B cell (primary cell): Measurements from ENCODE around the gene MISP3. TPM values are rescaled to one million over a fixed set of nuclear protein-coding genes. Genes with fewer than 3 reads are reported as not detected.

Experiments
- ATAC-seq: fragments of 200-7000 bp; cut with Tn5 transposase; one replicate; pipeline ENCODE4 v1.10.0; 2021; ENCODE audit warnings: low read depth, mild to moderate bottlenecking, moderate number of reproducible peaks, moderate library complexity
- CTCF ChIA-PET: fragments of 350-600 bp; sonication (Branson Sonifier 250); formaldehyde crosslinking; loops from one replicate; lab custom pipeline; 2021; ENCODE audit warnings: antibody characterized with exemption, inconsistent platforms; lab: Charles Lee
- POLR2A ChIA-PET: fragments of 350-600 bp; sonication (Branson Sonifier 250); formaldehyde crosslinking; loops from one replicate; lab custom pipeline; 2021; ENCODE audit warnings: antibody characterized with exemption; lab: Charles Lee
- DNase-seq: peaks from one replicate; pipeline ENCODE4 v3.0.0; 2013
- H2AFZ ChIP-seq: 2 replicates; pipeline ENCODE4 v1.6.1; 2012; ENCODE audit warnings: mild to moderate bottlenecking, low read depth, low read length; ENCODE audit not compliant: insufficient read depth, poor library complexity, severe bottlenecking
- H3K27ac ChIP-seq, 2 donors: 1 replicate in 1 of 2; 2 replicates in 1 of 2; pipeline ENCODE4 v1.5.1; 2012 to 2013; ENCODE audit warnings: low read length in 2 of 2, mild to moderate bottlenecking in 2 of 2, moderate library complexity in 1 of 2
- H3K27me3 ChIP-seq, 4 experiments: fragments of 200-600 bp in 1 of 4; sonication (generic) in 1 of 4; replicated peaks in 1 of 4; 1 replicate in 2 of 4; 2 replicates in 2 of 4; pipeline versions ENCODE4 v1.6.1 to v1.7.0; 2013 to 2016; ENCODE audit warnings: low read length in 3 of 4, mild to moderate bottlenecking in 2 of 4, mixed read lengths in 1 of 4, moderate library complexity in 1 of 4; ENCODE audit not compliant: insufficient read depth in 4 of 4, control insufficient read depth in 3 of 4; ENCODE audit errors: control extremely low read depth in 1 of 4
- H3K36me3 ChIP-seq, 2 experiments: replicated peaks in 1 of 2; 1 replicate in 1 of 2; 2 replicates in 1 of 2; pipeline versions ENCODE4 v1.6.1 to v1.7.1; 2013; ENCODE audit warnings: low read length in 1 of 2; ENCODE audit not compliant: insufficient read depth in 2 of 2, control insufficient read depth in 1 of 2; ENCODE audit errors: control extremely low read depth in 1 of 2, extremely low read depth in 1 of 2
- H3K4me1 ChIP-seq, 2 donors: fragments of 200-600 bp in 1 of 2; sonication (generic) in 1 of 2; 1 replicate in 1 of 2; 2 replicates in 1 of 2; pipeline versions ENCODE4 v1.5.1 to v1.6.1; 2013 to 2017; ENCODE audit warnings: low read length in 2 of 2; ENCODE audit not compliant: control insufficient read depth in 2 of 2, insufficient read depth in 2 of 2
- H3K4me2 ChIP-seq: replicated peaks from 2 replicates; pipeline ENCODE3; 2012; ENCODE audit warnings: mild to moderate bottlenecking, low read depth, low read length; ENCODE audit not compliant: poor library complexity, severe bottlenecking
- H3K4me3 ChIP-seq, 5 experiments: fragments of 200-600 bp in 1 of 5; sonication (generic) in 1 of 5; 1 replicate in 3 of 5; 2 replicates in 2 of 5; pipeline versions ENCODE4 v1.5.1 to v1.7.0; 2011 to 2016; ENCODE audit warnings: low read length in 4 of 5, mild to moderate bottlenecking in 4 of 5, low read depth in 2 of 5, control low read depth in 1 of 5, moderate library complexity in 1 of 5; ENCODE audit not compliant: insufficient read depth in 1 of 5; ENCODE audit errors: control extremely low read depth in 1 of 5, extremely low read depth in 1 of 5
- H3K79me2 ChIP-seq: fragments of 200-600 bp; sonication (generic); one replicate; pipeline ENCODE4 v1.6.0; 2016; ENCODE audit warnings: low read length; ENCODE audit not compliant: control insufficient read depth, insufficient read depth
- H3K9ac ChIP-seq: fragments of 200-600 bp; sonication (generic); 2 replicates; pipeline ENCODE4 v1.6.1; 2017; ENCODE audit warnings: mild to moderate bottlenecking, low read length, moderate library complexity
- H3K9me3 ChIP-seq, 3 donors: one replicate each; pipeline versions ENCODE4 v1.6.1 to v1.7.1; 2013; ENCODE audit warnings: low read length in 2 of 3; ENCODE audit not compliant: control insufficient read depth in 2 of 3, insufficient read depth in 1 of 3; ENCODE audit errors: control extremely low read depth in 1 of 3
- H4K20me1 ChIP-seq: 2 replicates; pipeline ENCODE4 v1.6.0; 2012; ENCODE audit warnings: mild to moderate bottlenecking, low read length; ENCODE audit not compliant: insufficient read depth, control insufficient read depth, poor library complexity, severe bottlenecking
- H3K27ac Mint-ChIP-seq: one replicate; pipeline ENCODE4 v1.8.0; 2021; ENCODE audit warnings: mixed read lengths
- H3K27me3 Mint-ChIP-seq: one replicate; pipeline ENCODE4 v1.8.0; 2021; ENCODE audit warnings: mixed read lengths
- H3K4me1 Mint-ChIP-seq: one replicate; pipeline ENCODE4 v1.8.0; 2021; ENCODE audit warnings: mixed read lengths
- H3K4me3 Mint-ChIP-seq: one replicate; pipeline ENCODE4 v1.8.0; 2021; ENCODE audit warnings: mixed read lengths
- H3K9me3 Mint-ChIP-seq: one replicate; pipeline ENCODE4 v1.8.0; 2022; ENCODE audit warnings: mixed read lengths; ENCODE audit not compliant: insufficient read depth
- CTCF ChIP-seq: fragments of 200-600 bp; IDR thresholded peaks from one replicate; pipeline ENCODE4 v1.8.0; 2022; ENCODE audit warnings: antibody characterized with exemption, mild to moderate bottlenecking
- EZH2 ChIP-seq: IDR thresholded peaks from 2 replicates; pipeline ENCODE4 v1.6.1; 2012; ENCODE audit warnings: borderline replicate concordance, low read depth, mild to moderate bottlenecking, moderate library complexity, low read length; ENCODE audit not compliant: insufficient read depth, poor library complexity, severe bottlenecking
- WGBS: methylation state at CpG from one replicate; pipeline ENCODE4 v1.1.5; 2013; ENCODE audit warnings: missing lambda C conversion rate; ENCODE audit not compliant: insufficient coverage; 5-methylcytosine and 5-hydroxymethylcytosine counted together
- intact Hi-C: fragments of 100-400 bp; cut with micrococcal nuclease; formaldehyde crosslinking; loops from one replicate; pipeline ENCODE4 v1.10.0; 2022
- polyA plus RNA-seq: library from polyadenylated mRNA; depleted of rRNA; stranded (reverse); fragments of >200 nt; gene quantifications from 2 replicates; pipeline ENCODE4 v1.2.3, GENCODE V29; 2012
- total RNA-seq, 2 donors: library from RNA; stranded (reverse); fragments of 120-200 nt in 1 of 2; gene quantifications; 1 replicate in 1 of 2; 2 replicates in 1 of 2; pipeline versions ENCODE4 v1.2.3 to v1.2.4, GENCODE V29; 2013 to 2022

MISP3 gene
- total and polyA plus RNA-seq, 2 donors (not counting 1 experiment from before 2014, with no cell fraction given) = 0.34 TPM

- Histone ChIP-seq H3K9ac (no peak overlapping the region), H3K79me2 (peaks cover 62% of the 10 kb centered on the region), H3K4me2 (no peak overlapping the region), H3K27me3 (no peaks in the 10 kb centered on the region), H3K4me3 (no peak overlapping the region), H3K36me3 (peaks cover 0 to 2% of the 10 kb centered on the region in 2 experiments), H3K4me1 (peaks cover 28 to 29% of the 10 kb centered on the region in 2 donors), H2AFZ (no peak overlapping the region), H3K27ac (no peak overlapping the region), H4K20me1 (peaks cover 58% of the 10 kb centered on the region), H3K9me3 (no peaks in the 10 kb centered on the region)
- ATAC-seq (no peak), DNase-seq (no peak)
- TF ChIP-seq EZH2 = no peak
- TF ChIP-seq CTCF = no peak
- ChIA-PET POLR2A (no interaction called here), CTCF (interaction anchor here (1.1 to 1.4 kb wide), 2 partner anchors 21 to 41 kb away, joined by 4 to 6 read pairs; no protein-coding TSS in a partner anchor)
- intact Hi-C loops = no loop called here
- no peak overlapping the region for H3K4me3 Mint-ChIP-seq
- 88% methylated on average over 9 of the region's 12 CpGs for WGBS
- H3K4me1 Mint-ChIP-seq = peaks cover 31% of the 10 kb centered on the region
- no peaks in the 10 kb centered on the region for H3K9me3 Mint-ChIP-seq
- H3K27me3 Mint-ChIP-seq = no peaks in the 10 kb centered on the region
- no peak overlapping the region for H3K27ac Mint-ChIP-seq
These were observed 40.3 kb downstream of the MISP3 start for GRCh38 chr19:14112809-14113385.

GRCh38 chr19:14113762-14114414 lies 41.3 kb downstream of the MISP3 start:
- Histone ChIP-seq H2AFZ (no peak overlapping the region), H3K27ac (no peak overlapping the region), H3K36me3 (peaks cover 0 to 2% of the 10 kb centered on the region in 2 experiments), H4K20me1 (peaks cover 58% of the 10 kb centered on the region), H3K27me3 (no peaks in the 10 kb centered on the region), H3K4me3 (no peak overlapping the region), H3K4me1 (peaks cover 34 to 36% of the 10 kb centered on the region in 2 donors), H3K79me2 (peaks cover 62% of the 10 kb centered on the region), H3K4me2 (no peak overlapping the region), H3K9ac (no peak overlapping the region), H3K9me3 (no peaks in the 10 kb centered on the region)
- intact Hi-C loops = no loop called here
- DNase-seq = peak; percentile 50
- POLR2A ChIA-PET = no interaction called here
- no peak for ATAC-seq
- H3K9me3 Mint-ChIP-seq = no peaks in the 10 kb centered on the region
- WGBS = 96% methylated on average over 16 of the region's 18 CpGs
- no peak overlapping the region for H3K4me3 Mint-ChIP-seq
- peaks cover 36% of the 10 kb centered on the region for H3K4me1 Mint-ChIP-seq
- CTCF ChIA-PET = interaction anchor here (1.1 to 3.0 kb wide), 6 partner anchors 22 to 55 kb away, joined by 3 to 14 read pairs (median 5); no protein-coding TSS in a partner anchor
- no peak overlapping the region for H3K27ac Mint-ChIP-seq
- H3K27me3 Mint-ChIP-seq = no peaks in the 10 kb centered on the region
- TF ChIP-seq EZH2 (no peak), CTCF (no peak)
